Hepatocyte (in vitro differentiated cells): ENCODE results near the gene MTNR1B.

ENCODE experiments used
- CTCF ChIP-seq: fragments of 200-600 bp; sonication (generic); IDR thresholded peaks from 2 replicates; pipeline ENCODE4 v1.5.1; 2016; ENCODE audit warnings: antibody characterized with exemption, mild to moderate bottlenecking; ENCODE audit not compliant: poor library complexity
- EZH2 ChIP-seq: fragments of 200-600 bp; sonication (generic); IDR thresholded peaks from 2 replicates; pipeline ENCODE4 v1.6.1; 2016; ENCODE audit warnings: antibody characterized with exemption, mild to moderate bottlenecking, borderline replicate concordance
- EZH2phosphoT487 ChIP-seq: fragments of 200-600 bp; sonication (generic); IDR thresholded peaks from one replicate; pipeline ENCODE4 v1.6.1; 2018; ENCODE audit warnings: antibody characterized with exemption, mild to moderate bottlenecking, low read depth, moderate library complexity; ENCODE audit not compliant: unreplicated experiment, severe bottlenecking

- TF ChIP-seq CTCF, result no peak
- no peak for TF ChIP-seq EZH2
- no peak for TF ChIP-seq EZH2phosphoT487
These were observed 22.7 kb upstream of the MTNR1B start for GRCh38 chr11:92946707-92947106.
